Measurements from ENCODE around the gene ASPHD2. TPM values are rescaled to one million over a fixed set of nuclear protein-coding genes. Genes with fewer than 3 reads are reported as not detected.
"Not testable (repeated sequence)": the region's sequence is repeated elsewhere in the genome, so short reads cannot be mapped to it uniquely, and the experiment has no call there.

The ASPHD2 gene
- total RNA-seq, 2 donors from 2014 or later = 14.6 to 18.1 TPM

DNA sequence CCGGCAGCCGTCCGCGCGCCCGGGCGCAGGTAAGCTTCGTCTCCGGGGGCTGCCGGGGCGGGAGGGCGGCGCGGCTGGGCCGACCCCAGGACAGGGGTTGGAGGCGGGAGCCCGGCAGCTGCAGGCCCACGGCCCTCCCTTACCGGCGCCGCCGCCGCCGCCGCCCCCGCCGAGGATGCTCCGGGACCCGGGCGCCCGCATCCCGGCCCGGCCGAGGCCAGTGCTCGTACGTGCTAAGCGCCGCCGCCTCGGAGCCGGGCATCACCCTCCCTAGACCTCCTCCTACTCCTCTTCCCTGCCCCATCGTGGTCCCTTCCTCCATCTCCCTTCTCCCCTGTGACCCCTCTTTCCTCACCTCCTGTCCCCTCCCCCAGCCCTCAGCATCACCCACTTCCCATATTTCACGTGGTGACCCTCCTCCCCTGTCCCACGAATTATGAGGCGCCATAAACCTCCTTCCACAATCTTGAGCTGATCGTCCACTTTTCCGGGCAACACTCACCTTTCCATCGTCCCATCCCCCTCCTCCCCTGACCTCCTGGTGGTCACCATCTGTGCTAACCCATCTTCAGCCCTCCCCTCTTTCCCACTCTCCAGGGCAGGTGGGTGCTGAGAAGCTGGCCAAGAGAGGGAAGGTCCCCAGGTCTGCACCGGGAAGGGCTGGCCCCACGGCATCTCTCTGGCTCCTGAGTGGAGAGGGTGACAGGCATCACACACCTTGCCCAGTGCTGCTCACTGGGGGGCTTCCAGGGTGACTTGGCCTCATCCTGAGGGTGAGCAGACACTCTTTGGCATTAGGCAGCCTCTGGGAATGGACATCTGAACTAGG, 612 bp downstream of the ASPHD2 start:
- Mint-ChIP-seq H3K27ac (peak overlapping the region; percentile 92), H3K36me3 (ENCODE audit: insufficient read depth in 2 of 2) (peaks cover 5 to 8% of the 10 kb centered on the region in 2 donors), H3K4me3 (peak overlapping the region; percentile 81 to 87), H3K27me3 (ENCODE audit: low read depth) (peaks cover 17% of the 10 kb centered on the region), H3K4me1 (ENCODE audit: low read depth) (peaks cover 52% of the 10 kb centered on the region), H3K9me3 (no peaks in the 10 kb centered on the region)
- ATAC-seq (replicated peaks in 1 of 2) (peak; percentile 3 to 17), DNase-seq (peak; percentile 16 to 39)

DNA sequence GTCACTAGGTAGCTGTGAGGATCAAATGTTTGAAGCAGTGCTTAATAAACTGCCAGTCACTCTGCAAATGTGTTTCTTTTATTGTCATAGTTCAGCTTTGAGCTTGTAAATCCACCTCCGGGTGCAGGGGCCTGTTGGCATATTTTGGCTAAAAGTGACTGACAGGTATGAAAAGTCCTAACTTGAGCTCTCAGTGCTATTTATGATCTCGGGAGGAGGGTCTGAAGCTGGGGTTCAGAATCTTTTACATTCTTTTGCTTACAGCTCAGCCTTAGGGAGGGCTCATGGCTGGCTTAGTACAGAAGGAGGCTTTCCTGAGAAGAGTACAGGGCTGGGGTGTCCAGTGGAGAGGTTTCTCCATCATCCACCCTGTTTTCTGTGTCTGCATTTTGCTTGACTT, 1.5 kb downstream of the ASPHD2 start:
- Mint-ChIP-seq H3K9me3 (no peaks in the 10 kb centered on the region), H3K27ac (peak overlapping the region; percentile 92), H3K4me3 (peak overlapping the region; percentile 81 to 87), H3K4me1 (ENCODE audit: low read depth) (peaks cover 61% of the 10 kb centered on the region), H3K27me3 (ENCODE audit: low read depth) (peaks cover 17% of the 10 kb centered on the region), H3K36me3 (ENCODE audit: insufficient read depth in 2 of 2) (peaks cover 5 to 16% of the 10 kb centered on the region in 2 donors)
- ATAC-seq (replicated peaks in 1 of 2) = no peak
- DNase-seq = peak in 1 of 2 donors; percentile 5

DNA sequence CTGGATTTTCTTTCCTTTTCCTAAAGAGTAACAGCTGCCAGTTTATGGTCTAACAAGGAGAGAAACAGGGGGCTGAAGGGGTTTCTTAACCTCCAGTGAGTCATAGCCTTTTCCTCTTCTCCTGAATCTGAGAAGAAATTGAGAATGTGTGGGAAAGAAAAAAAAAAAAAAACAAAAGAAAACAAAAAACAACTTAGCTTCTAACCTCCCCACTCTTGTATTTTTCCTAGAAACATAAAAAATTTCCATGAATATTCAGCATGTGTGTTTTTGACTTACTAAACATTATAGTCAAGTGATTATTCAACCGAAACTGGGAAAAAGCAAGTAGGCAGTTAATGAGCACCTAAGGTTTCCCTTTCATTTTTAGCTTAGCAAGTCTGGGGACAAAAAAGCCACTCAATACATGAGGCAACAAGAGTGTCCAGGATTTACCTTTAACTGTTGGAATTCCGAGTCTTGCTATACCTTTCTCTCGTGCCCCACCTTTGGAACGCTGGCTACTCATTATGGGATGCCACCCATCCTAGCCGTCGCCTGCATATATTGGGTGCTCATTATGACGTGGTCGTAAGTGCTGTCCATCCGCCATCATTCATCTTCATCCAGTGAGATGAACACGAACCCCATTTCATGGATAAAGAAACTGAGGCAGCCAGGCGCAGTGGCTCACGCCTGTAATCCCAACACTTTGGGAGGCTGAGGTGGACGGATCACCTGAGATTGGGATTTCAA, 2.4 kb downstream of the ASPHD2 start:
- no peaks in the 10 kb centered on the region for H3K9me3 Mint-ChIP-seq
- H3K27ac Mint-ChIP-seq = peak overlapping the region; percentile 92
- peaks cover 8% of the 10 kb centered on the region for H3K27me3 Mint-ChIP-seq (ENCODE audit: low read depth)
- peak overlapping the region; percentile 81 to 87 for H3K4me3 Mint-ChIP-seq
- no peak for DNase-seq
- no peak for ATAC-seq (replicated peaks in 1 of 2)
- H3K4me1 Mint-ChIP-seq (ENCODE audit: low read depth) = peaks cover 69% of the 10 kb centered on the region
- peaks cover 5 to 16% of the 10 kb centered on the region in 2 donors for H3K36me3 Mint-ChIP-seq (ENCODE audit: insufficient read depth in 2 of 2)

DNA sequence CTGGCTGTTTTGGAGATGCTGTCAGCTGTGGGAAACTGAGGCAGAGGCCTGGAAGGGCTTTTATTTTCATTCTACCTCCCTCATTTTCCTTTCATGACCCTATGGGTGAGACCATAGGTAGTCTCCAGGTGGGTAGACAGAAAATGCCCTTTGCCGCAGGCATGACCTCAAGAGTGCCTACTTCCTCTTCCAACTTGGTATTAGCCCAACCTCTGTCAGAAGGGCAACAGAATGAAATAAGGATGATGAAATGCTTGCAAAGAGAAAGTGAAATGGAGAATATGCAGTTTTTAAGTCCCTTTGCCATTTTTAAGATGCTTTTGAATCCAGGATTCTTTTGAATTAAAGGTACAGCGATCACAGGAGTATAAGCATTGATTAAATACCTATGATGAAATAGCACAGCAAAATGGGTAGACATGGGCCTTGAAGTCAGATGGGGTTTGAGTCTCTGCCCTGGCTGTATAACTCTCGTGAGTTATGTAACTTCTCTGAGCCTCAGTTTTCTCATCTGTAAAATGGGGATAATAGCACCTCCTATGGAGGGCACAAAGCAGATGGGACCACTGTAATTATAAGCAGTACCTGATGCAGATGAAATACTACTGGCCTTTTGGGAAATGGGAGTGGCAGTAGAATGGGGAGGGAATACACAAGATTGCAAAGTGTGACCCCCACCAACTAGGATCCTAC, 3.7 kb downstream of the ASPHD2 start:
- no peaks in the 10 kb centered on the region for H3K27me3 Mint-ChIP-seq (ENCODE audit: low read depth)
- no peak overlapping the region for H3K4me3 Mint-ChIP-seq
- no peak for DNase-seq
- peaks cover 67% of the 10 kb centered on the region for H3K4me1 Mint-ChIP-seq (ENCODE audit: low read depth)
- peaks cover 3 to 13% of the 10 kb centered on the region in 2 donors for H3K36me3 Mint-ChIP-seq (ENCODE audit: insufficient read depth in 2 of 2)
- ATAC-seq (replicated peaks in 1 of 2) = no peak
- H3K27ac Mint-ChIP-seq = no peak overlapping the region
- no peaks in the 10 kb centered on the region for H3K9me3 Mint-ChIP-seq

DNA sequence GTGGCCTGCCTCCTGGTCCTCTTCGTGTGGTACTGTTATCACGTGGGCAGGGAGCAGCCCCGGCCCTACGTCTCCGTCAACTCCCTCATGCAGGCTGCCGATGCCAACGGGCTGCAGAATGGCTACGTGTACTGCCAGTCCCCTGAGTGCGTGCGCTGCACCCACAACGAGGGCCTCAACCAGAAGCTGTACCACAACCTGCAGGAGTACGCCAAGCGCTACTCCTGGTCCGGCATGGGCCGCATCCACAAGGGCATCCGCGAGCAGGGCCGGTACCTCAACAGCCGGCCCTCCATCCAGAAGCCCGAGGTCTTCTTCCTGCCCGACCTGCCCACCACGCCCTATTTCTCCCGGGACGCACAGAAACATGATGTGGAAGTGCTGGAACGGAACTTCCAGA, 4.7 kb downstream of the ASPHD2 start:
- Mint-ChIP-seq H3K9me3 (no peaks in the 10 kb centered on the region), H3K4me3 (no peak overlapping the region), H3K27me3 (ENCODE audit: low read depth) (no peaks in the 10 kb centered on the region), H3K4me1 (ENCODE audit: low read depth) (peaks cover 61% of the 10 kb centered on the region), H3K27ac (no peak overlapping the region), H3K36me3 (ENCODE audit: insufficient read depth in 2 of 2) (peaks cover under 1 to 13% of the 10 kb centered on the region in 2 donors)
- ATAC-seq (replicated peaks in 1 of 2) = no peak
- no peak for DNase-seq

DNA sequence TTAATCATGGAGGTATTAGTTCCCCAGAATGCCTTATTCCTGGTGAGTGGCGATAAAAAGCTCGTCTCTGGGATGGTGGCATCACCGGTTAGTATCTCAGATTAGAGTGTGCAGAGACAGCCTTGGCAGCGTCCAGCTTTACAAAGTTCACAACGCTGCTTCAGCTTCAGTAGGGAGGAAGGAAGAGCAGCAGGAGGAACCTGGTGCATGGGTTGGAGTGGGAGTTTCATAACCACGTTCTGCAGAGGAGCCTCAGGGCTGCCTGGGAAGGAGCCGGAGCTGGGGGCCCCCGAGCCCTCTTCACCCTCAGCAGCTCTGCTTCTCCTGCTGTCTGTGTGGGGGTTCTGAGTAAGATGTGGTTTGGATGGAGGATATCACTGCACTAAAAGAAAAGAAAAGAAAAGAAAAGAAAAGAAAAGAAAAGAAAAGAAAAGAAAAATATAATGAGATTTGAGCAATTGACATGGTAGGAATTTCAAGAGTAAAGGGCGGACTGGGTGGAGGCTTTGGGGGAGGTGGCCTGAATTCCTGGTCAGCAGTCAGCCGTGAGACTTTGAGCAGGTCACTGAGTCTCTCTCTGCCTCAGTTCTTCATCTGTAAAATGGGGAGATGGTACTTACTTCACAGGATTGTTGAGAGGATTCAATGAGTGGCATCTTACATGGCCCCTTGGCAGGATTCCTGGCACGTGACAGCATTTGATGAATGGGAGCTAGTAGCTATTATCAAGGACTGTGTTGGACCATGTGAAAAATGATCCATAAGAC, 6.5 kb downstream of the ASPHD2 start:
- DNase-seq (no peak), ATAC-seq (replicated peaks in 1 of 2) (no peak)
- no peaks in the 10 kb centered on the region for H3K9me3 Mint-ChIP-seq
- H3K4me1 Mint-ChIP-seq (ENCODE audit: low read depth) = peaks cover 52% of the 10 kb centered on the region
- peaks cover 0 to 13% of the 10 kb centered on the region in 2 donors for H3K36me3 Mint-ChIP-seq (ENCODE audit: insufficient read depth in 2 of 2)
- H3K27me3 Mint-ChIP-seq (ENCODE audit: low read depth) = no peaks in the 10 kb centered on the region
- no peak overlapping the region for H3K4me3 Mint-ChIP-seq
- no peak overlapping the region for H3K27ac Mint-ChIP-seq

DNA sequence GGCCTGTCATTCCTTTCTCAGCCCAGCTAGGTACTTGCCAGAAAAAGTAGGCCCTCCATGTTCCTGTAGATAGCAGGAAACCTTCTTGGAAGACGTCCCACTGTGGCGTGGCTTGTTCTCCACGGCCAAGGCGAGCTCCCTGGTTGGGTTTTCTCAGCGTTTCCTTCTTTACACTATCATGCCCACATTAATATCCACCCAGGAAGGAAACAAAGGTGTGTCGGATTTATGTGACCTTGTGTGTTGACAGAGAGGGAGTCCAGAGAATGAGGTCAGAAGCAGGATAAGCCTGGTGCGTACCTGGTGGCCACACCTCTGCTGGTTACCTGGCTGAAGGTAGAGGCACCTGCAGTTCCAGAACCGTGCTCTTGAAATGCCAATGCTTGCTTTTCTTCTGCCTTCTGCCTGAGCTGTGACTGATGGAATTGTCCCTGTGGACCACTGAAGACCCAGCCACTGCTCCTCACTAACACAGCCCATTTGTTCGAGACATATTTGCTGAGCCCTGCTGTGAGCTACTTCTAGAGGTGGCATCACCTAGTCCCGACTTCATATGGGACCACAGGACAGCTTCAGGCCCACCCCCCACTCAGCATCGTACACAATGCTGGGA, 7.9 kb downstream of the ASPHD2 start:
- Mint-ChIP-seq H3K9me3 (no peaks in the 10 kb centered on the region), H3K27ac (no peak overlapping the region), H3K4me1 (ENCODE audit: low read depth) (peaks cover 37% of the 10 kb centered on the region), H3K36me3 (ENCODE audit: insufficient read depth in 2 of 2) (peaks cover 0 to 13% of the 10 kb centered on the region in 2 donors), H3K4me3 (no peak overlapping the region), H3K27me3 (ENCODE audit: low read depth) (no peaks in the 10 kb centered on the region)
- ATAC-seq (replicated peaks in 1 of 2) (no peak), DNase-seq (no peak)

DNA sequence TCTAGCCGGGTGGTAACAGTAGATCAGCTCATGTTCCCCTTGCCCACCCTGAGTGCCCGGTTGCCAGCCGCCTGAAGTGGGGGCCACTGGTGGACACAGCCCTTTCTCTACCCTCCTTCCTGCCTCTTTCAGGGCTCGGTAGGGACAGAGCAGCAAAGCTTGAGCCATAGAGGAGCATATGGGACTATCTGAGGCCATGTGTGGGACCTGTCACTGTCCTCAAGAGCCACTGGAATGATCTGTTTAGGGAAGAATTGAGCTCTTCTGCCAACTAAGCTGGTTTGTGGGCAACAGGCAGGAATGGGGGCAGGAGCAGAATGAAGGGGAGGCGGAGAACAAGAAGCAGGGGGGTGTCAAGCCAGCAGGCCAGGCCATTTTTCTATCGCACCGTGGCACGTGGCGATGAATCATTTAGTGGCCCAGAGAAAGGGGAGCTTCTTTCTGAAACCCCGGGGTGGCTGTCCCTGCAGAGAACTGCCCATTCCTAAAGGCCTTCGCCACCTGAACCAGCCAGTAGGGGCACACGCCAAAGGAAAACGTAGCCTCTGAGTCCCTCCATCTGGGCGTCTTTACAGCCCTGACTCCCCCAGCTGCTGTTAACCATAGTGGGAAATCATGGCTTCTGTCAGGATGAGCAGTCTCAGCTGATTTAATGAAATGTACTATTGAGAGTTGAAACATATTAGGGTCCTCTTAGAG, 8.8 kb downstream of the ASPHD2 start:
- no peak overlapping the region for H3K4me3 Mint-ChIP-seq
- DNase-seq (no peak), ATAC-seq (replicated peaks in 1 of 2) (no peak)
- no peaks in the 10 kb centered on the region for H3K9me3 Mint-ChIP-seq
- H3K27me3 Mint-ChIP-seq (ENCODE audit: low read depth) = no peaks in the 10 kb centered on the region
- H3K36me3 Mint-ChIP-seq (ENCODE audit: insufficient read depth in 2 of 2) = peaks cover 0 to 13% of the 10 kb centered on the region in 2 donors
- H3K4me1 Mint-ChIP-seq (ENCODE audit: low read depth) = peaks cover 28% of the 10 kb centered on the region
- no peak overlapping the region for H3K27ac Mint-ChIP-seq

DNA sequence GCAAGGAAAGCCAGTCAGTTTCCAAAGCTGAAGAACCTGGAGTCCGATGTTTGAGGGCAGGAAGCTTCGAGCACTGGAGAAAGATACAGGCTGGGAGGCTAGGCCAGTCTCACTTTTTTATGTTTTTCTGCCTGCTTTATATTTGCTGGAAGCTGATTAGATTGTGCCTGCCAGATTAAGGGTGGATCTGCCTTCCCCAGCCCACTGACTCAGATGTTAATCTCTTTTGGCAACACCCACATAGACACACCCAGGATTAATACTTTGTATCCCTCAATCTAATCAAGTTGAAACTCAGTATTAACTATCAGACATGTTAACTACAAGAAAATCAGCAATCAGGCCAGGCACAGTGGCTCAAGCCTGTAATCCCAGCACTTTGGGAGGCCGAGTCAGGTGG, 9.7 kb downstream of the ASPHD2 start:
- H3K9me3 Mint-ChIP-seq; H3K4me3 Mint-ChIP-seq; H3K27me3 Mint-ChIP-seq (ENCODE audit: low read depth); ATAC-seq (replicated peaks in 1 of 2); DNase-seq; H3K27ac Mint-ChIP-seq: not testable (repeated sequence)
- Mint-ChIP-seq H3K4me1 (ENCODE audit: low read depth) (peaks cover 28% of the 10 kb centered on the region), H3K36me3 (ENCODE audit: insufficient read depth in 2 of 2) (peaks cover 0 to 12% of the 10 kb centered on the region in 2 donors)

DNA sequence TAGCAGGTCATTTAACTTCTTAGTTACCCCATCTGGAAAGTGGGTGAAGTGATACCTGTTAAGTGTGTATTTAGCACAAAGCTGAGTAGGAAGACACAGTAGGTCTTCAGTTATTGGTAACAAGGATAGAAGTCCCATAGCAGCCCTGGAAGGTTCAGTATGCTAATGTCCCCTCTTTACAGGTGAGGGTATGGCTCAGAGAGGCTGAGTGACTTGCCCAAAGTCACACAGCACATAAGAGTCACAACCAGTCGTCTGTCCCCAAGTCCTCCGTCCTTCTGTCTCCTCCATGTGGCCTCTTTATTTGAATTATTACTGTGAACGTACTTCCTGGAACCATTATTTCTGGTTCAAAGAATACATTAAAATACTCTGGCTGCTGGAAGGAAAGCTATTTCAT, 10.5 kb downstream of the ASPHD2 start:
- Mint-ChIP-seq H3K4me3 (no peak overlapping the region), H3K36me3 (ENCODE audit: insufficient read depth in 2 of 2) (peaks cover 0 to 12% of the 10 kb centered on the region in 2 donors), H3K9me3 (no peaks in the 10 kb centered on the region), H3K27me3 (ENCODE audit: low read depth) (no peaks in the 10 kb centered on the region), H3K27ac (no peak overlapping the region), H3K4me1 (ENCODE audit: low read depth) (peaks cover 28% of the 10 kb centered on the region)
- ATAC-seq (replicated peaks in 1 of 2) = no peak
- no peak for DNase-seq

DNA sequence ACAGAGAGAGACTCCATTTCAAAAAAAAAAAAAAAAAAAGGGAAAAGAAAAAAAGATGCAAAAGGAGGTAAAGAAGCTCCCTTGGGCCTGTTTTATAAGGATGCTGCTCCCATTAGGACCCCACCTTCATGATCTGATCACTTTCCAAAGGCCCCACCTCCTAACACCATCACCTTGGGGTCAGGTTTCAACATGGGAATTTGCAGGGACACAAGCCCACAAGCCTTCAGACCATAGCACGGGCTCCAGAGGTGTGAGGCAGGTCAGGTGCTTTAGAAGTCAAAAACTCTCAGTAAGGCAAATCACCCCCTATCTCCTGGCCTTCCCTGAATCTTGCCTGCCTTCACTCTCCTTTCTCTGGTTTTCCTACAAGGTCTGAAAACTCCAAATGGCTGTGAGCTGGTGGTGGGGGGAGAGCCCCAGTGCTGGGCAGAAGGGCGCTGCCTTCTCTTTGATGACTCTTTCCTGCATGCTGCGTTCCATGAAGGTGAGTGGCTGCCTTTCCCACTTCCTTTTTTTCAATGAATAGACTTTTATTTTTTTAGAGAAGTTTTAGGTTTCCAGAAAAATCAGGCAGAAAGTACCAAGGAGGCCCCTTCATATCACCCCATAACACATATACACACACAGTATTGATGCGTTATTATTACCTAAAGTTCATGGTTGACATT, 13.2 kb downstream of the ASPHD2 start:
- Mint-ChIP-seq H3K27ac (no peak overlapping the region), H3K27me3 (ENCODE audit: low read depth) (no peaks in the 10 kb centered on the region), H3K9me3 (no peaks in the 10 kb centered on the region), H3K4me3 (no peak overlapping the region), H3K4me1 (ENCODE audit: low read depth) (peaks cover 5% of the 10 kb centered on the region), H3K36me3 (ENCODE audit: insufficient read depth in 2 of 2) (peaks cover 0 to 6% of the 10 kb centered on the region in 2 donors)
- no peak for DNase-seq
- no peak for ATAC-seq (replicated peaks in 1 of 2)

All from activated T-cell treated with anti-CD3 and anti-CD28 coated beads, Interleukin-2, amount 50 U/mL, for 72 hours (primary cell).